H9 (cell line): ENCODE data around the gene TAF10. TPM values are rescaled to one million over a fixed set of nuclear protein-coding genes. Genes with fewer than 3 reads are reported as not detected.

Experiments used
- DNase-seq: peaks from one replicate; pipeline ENCODE4 v3.0.0-alpha.2; 2017
- H2AFZ ChIP-seq: one replicate; pipeline ENCODE4 v1.6.1; 2013; ENCODE audit warnings: mild to moderate bottlenecking, low read length, control low read depth, moderate library complexity
- H2AK5ac ChIP-seq: 2 replicates; pipeline ENCODE4 v1.6.1; 2013; ENCODE audit warnings: low read length, control low read depth, mixed read lengths; ENCODE audit not compliant: insufficient read length
- H2BK120ac ChIP-seq: one replicate; pipeline ENCODE4 v1.6.1; 2013; ENCODE audit warnings: low read depth, mild to moderate bottlenecking, low read length, control low read depth, inconsistent platforms; ENCODE audit not compliant: poor library complexity, severe bottlenecking
- H2BK12ac ChIP-seq: 2 replicates; pipeline ENCODE4 v1.6.1; 2013; ENCODE audit warnings: low read length, control low read depth, mixed read lengths, low read depth; ENCODE audit not compliant: insufficient read length
- H2BK15ac ChIP-seq: 2 replicates; pipeline ENCODE4 v1.6.1; 2013; ENCODE audit warnings: low read depth, low read length, control low read depth
- H2BK20ac ChIP-seq: one replicate; pipeline ENCODE4 v1.6.1; 2013; ENCODE audit warnings: low read depth, mild to moderate bottlenecking, low read length, control low read depth, inconsistent platforms; ENCODE audit not compliant: poor library complexity, severe bottlenecking
- H2BK5ac ChIP-seq: 2 replicates; pipeline ENCODE4 v1.6.1; 2013; ENCODE audit warnings: low read length, control low read depth, mixed read lengths; ENCODE audit not compliant: insufficient read length
- H3K14ac ChIP-seq: 2 replicates; pipeline ENCODE4 v1.6.1; 2013; ENCODE audit warnings: low read length, control low read depth; ENCODE audit not compliant: insufficient read depth
- H3K18ac ChIP-seq: 2 replicates; pipeline ENCODE4 v1.6.1; 2013; ENCODE audit warnings: low read depth, mild to moderate bottlenecking, mixed read lengths, low read length, control low read depth; ENCODE audit not compliant: insufficient read length
- H3K23ac ChIP-seq: 2 replicates; pipeline ENCODE4 v1.6.1; 2013; ENCODE audit warnings: low read length, control low read depth, mixed read lengths, low read depth; ENCODE audit not compliant: insufficient read length
- H3K23me2 ChIP-seq: 2 replicates; pipeline ENCODE4 v1.6.1; 2013; ENCODE audit warnings: low read depth, mild to moderate bottlenecking, mixed read lengths, low read length, control low read depth; ENCODE audit not compliant: insufficient read length, poor library complexity, severe bottlenecking
- H3K27ac ChIP-seq: 2 replicates; pipeline ENCODE4 v1.5.1; 2013; ENCODE audit warnings: low read length, control low read depth, mixed read lengths, low read depth; ENCODE audit not compliant: insufficient read length
- H3K27me3 ChIP-seq: 2 replicates; pipeline ENCODE4 v1.6.1; 2013; ENCODE audit warnings: low read length, control low read depth, inconsistent platforms; ENCODE audit not compliant: insufficient read depth
- H3K4ac ChIP-seq: 2 replicates; pipeline ENCODE4 v1.6.1; 2013; ENCODE audit warnings: low read depth, mild to moderate bottlenecking, control low read depth, inconsistent platforms, low read length, moderate library complexity
- H3K4me1 ChIP-seq: 2 replicates; pipeline ENCODE4 v1.6.1; 2013; ENCODE audit warnings: low read length, control low read depth, inconsistent platforms; ENCODE audit not compliant: insufficient read depth
- H3K4me2 ChIP-seq: 2 replicates; pipeline ENCODE4 v1.6.1; 2013; ENCODE audit warnings: low read length, control low read depth, mixed read lengths; ENCODE audit not compliant: insufficient read length, insufficient read depth
- H3K56ac ChIP-seq: 2 replicates; pipeline ENCODE4 v1.6.1; 2013; ENCODE audit warnings: low read depth, mild to moderate bottlenecking, mixed read lengths, low read length, control low read depth; ENCODE audit not compliant: insufficient read length
- H3K79me1 ChIP-seq: 2 replicates; pipeline ENCODE4 v1.6.1; 2013; ENCODE audit warnings: low read depth, mild to moderate bottlenecking, moderate library complexity, low read length, control low read depth, inconsistent platforms; ENCODE audit not compliant: insufficient read depth, poor library complexity, severe bottlenecking
- H3K79me2 ChIP-seq: 2 replicates; pipeline ENCODE4 v1.6.1; 2013; ENCODE audit warnings: low read length, control low read depth, inconsistent platforms; ENCODE audit not compliant: insufficient read depth
- H3K9ac ChIP-seq: 2 replicates; pipeline ENCODE4 v1.6.1; 2013; ENCODE audit warnings: low read length, control low read depth, mixed read lengths; ENCODE audit not compliant: insufficient read length; ENCODE audit errors: extremely low read depth
- H3K9me3 ChIP-seq: one replicate; pipeline ENCODE4 v1.6.1; 2013; ENCODE audit warnings: low read depth, low read length, inconsistent platforms; ENCODE audit not compliant: control insufficient read depth
- H3T11ph ChIP-seq: one replicate; pipeline ENCODE4 v1.6.1; 2013; ENCODE audit warnings: mild to moderate bottlenecking, low read length, control low read depth, inconsistent platforms
- H4K20me1 ChIP-seq: one replicate; pipeline ENCODE4 v1.6.1; 2013; ENCODE audit not compliant: control insufficient read depth, insufficient read length, insufficient read depth
- H4K5ac ChIP-seq: 2 replicates; pipeline ENCODE4 v1.6.1; 2013; ENCODE audit warnings: low read depth, mild to moderate bottlenecking, mixed read lengths, low read length, control low read depth; ENCODE audit not compliant: insufficient read length
- H4K8ac ChIP-seq: replicated peaks from 2 replicates; pipeline ENCODE4 v1.6.1; 2013; ENCODE audit warnings: low read length, control low read depth, mixed read lengths, low read depth; ENCODE audit not compliant: insufficient read length
- H4K91ac ChIP-seq: 2 replicates; pipeline ENCODE4 v1.6.1; 2013; ENCODE audit warnings: low read depth, mild to moderate bottlenecking, moderate library complexity, mixed read lengths, low read length, control low read depth; ENCODE audit not compliant: insufficient read length
- H3K27ac Mint-ChIP-seq, 3 experiments: 2 replicates in 2 of 3; 3 replicates in 1 of 3; pipeline ENCODE4 v1.8.0; 2020 to 2021; ENCODE audit warnings: mixed read lengths in 3 of 3, mild to moderate bottlenecking in 1 of 3, moderate library complexity in 1 of 3
- H3K27me3 Mint-ChIP-seq: 2 replicates; pipeline ENCODE4 v1.8.0; 2021; ENCODE audit warnings: low read depth, mild to moderate bottlenecking, moderate library complexity, mixed read lengths
- H3K36me3 Mint-ChIP-seq, 3 experiments: 2 replicates in 2 of 3; 3 replicates in 1 of 3; pipeline ENCODE4 v1.8.0; 2020 to 2021; ENCODE audit warnings: low read depth in 3 of 3, mixed read lengths in 3 of 3; ENCODE audit not compliant: insufficient read depth in 1 of 3
- H3K4me1 Mint-ChIP-seq, 2 experiments: 2 replicates each; pipeline ENCODE4 v1.8.0; 2020; ENCODE audit warnings: mixed read lengths in 2 of 2
- H3K4me3 Mint-ChIP-seq, 2 experiments: 2 replicates in 1 of 2; 3 replicates in 1 of 2; pipeline ENCODE4 v1.8.0; 2020 to 2021; ENCODE audit warnings: mild to moderate bottlenecking in 2 of 2, mixed read lengths in 2 of 2, moderate library complexity in 1 of 2
- H3K9me3 Mint-ChIP-seq, 2 experiments: 2 replicates in 1 of 2; 3 replicates in 1 of 2; pipeline ENCODE4 v1.8.0; 2020; ENCODE audit warnings: mild to moderate bottlenecking in 2 of 2, mixed read lengths in 2 of 2, moderate library complexity in 1 of 2
- WGBS: extraction: QIAGEN DNeasy Blood & Tissue Kit; methylation state at CpG from one replicate; pipeline ENCODE4 v1.1.7; 2013; ENCODE audit warnings: missing lambda C conversion rate, low lambda C conversion rate, mixed read lengths; ENCODE audit not compliant: insufficient read length; ENCODE audit errors: extremely low coverage; 5-methylcytosine and 5-hydroxymethylcytosine counted together
- total RNA-seq: library from RNA; stranded (reverse); gene quantifications from 2 replicates; pipeline ENCODE4 v1.2.1, GENCODE V29; 2021
- TF ChIP-seq, protein P1 (sequence below): fragments of 200-600 bp; sonication (generic); conservative IDR thresholded peaks from 3 replicates; pipeline ENCODE4 v1.8.0; 2021; ENCODE audit warnings: antibody characterized with exemption, mild to moderate bottlenecking

The TAF10 gene
- total RNA-seq, 1 experiment from 2014 or later: 198 TPM

DNA sequence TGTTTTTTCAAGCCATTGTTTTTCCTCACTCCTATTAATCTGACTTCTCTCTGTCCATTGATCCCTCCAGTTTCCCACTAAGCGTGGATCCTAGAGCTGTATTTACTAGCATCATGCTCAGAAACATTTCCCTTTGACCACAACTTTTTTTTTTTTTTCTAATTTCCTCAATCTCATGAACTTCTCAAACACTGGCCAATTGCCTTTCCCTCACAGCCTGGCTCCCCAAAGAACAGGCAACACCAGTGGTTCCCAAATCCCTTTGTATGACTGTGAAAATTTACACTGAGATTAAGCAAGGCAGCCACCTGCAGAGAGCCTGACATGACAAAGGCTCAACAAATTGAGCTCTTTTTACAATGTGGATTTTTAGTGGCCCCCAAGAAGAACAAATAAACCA, 8.6 kb upstream of the TAF10 start:
- no peak for DNase-seq
- Mint-ChIP-seq H3K27ac (no peak overlapping the region), H3K9me3 (no peaks in the 10 kb centered on the region), H3K4me3 (no peak overlapping the region), H3K36me3 (peaks cover 3 to 13% (median 10%) of the 10 kb centered on the region in 3 experiments), H3K4me1 (no peaks in the 10 kb centered on the region; a peak in 2 of 4 replicates), H3K27me3 (no peaks in the 10 kb centered on the region)
- no peak overlapping the region for H3K56ac ChIP-seq
- no peak overlapping the region for H4K8ac ChIP-seq
- H2AFZ ChIP-seq: no peak overlapping the region
- H3K79me2 ChIP-seq: no peaks in the 10 kb centered on the region
- no peaks in the 10 kb centered on the region for H3K79me1 ChIP-seq
- H3K27ac ChIP-seq: no peak overlapping the region
- no peak overlapping the region for H3K23ac ChIP-seq
- no peak overlapping the region for H3K18ac ChIP-seq
- H4K20me1 ChIP-seq: no peaks in the 10 kb centered on the region
- no peak overlapping the region for H2BK5ac ChIP-seq
- no peak overlapping the region for H2BK120ac ChIP-seq
- H3T11ph ChIP-seq: no peak overlapping the region
- no peak overlapping the region for H2AK5ac ChIP-seq
- no CpG with 5 or more reads among the region's 1 CpG for WGBS
- peaks cover 8% of the 10 kb centered on the region for H3K23me2 ChIP-seq
- no peak overlapping the region for H2BK20ac ChIP-seq
- H2BK15ac ChIP-seq: no peak overlapping the region
- H3K27me3 ChIP-seq: no peaks in the 10 kb centered on the region
- H3K4ac ChIP-seq: no peak overlapping the region
- H3K9ac ChIP-seq: no peak overlapping the region
- no peaks in the 10 kb centered on the region for H3K4me1 ChIP-seq
- no peak overlapping the region for H4K5ac ChIP-seq
- no peaks in the 10 kb centered on the region for H3K9me3 ChIP-seq
- TF ChIP-seq, protein P1, sequence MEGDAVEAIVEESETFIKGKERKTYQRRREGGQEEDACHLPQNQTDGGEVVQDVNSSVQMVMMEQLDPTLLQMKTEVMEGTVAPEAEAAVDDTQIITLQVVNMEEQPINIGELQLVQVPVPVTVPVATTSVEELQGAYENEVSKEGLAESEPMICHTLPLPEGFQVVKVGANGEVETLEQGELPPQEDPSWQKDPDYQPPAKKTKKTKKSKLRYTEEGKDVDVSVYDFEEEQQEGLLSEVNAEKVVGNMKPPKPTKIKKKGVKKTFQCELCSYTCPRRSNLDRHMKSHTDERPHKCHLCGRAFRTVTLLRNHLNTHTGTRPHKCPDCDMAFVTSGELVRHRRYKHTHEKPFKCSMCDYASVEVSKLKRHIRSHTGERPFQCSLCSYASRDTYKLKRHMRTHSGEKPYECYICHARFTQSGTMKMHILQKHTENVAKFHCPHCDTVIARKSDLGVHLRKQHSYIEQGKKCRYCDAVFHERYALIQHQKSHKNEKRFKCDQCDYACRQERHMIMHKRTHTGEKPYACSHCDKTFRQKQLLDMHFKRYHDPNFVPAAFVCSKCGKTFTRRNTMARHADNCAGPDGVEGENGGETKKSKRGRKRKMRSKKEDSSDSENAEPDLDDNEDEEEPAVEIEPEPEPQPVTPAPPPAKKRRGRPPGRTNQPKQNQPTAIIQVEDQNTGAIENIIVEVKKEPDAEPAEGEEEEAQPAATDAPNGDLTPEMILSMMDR: no peak
- H4K91ac ChIP-seq: no peak overlapping the region
- H3K4me2 ChIP-seq: no peak overlapping the region
- no peak overlapping the region for H3K14ac ChIP-seq
- H2BK12ac ChIP-seq: no peak overlapping the region
